GM23338 (cell line): ENCODE data around the gene APCS. TPM values are rescaled to one million over a fixed set of nuclear protein-coding genes. Genes with fewer than 3 reads are reported as not detected.

Experiments
- ATAC-seq: fragments of 200-7000 bp; cut with Tn5 transposase; 3 replicates; pipeline ENCODE4 v1.9.1; 2020
- DNase-seq: peaks from one replicate; pipeline ENCODE4 v3.0.0-alpha.2; 2015; ENCODE audit warnings: low spot score
- H2AFZ ChIP-seq: fragments of 200-600 bp; sonication (generic); 2 replicates; pipeline ENCODE4 v1.8.0; 2016; ENCODE audit warnings: antibody characterized with exemption, mild to moderate bottlenecking, moderate library complexity
- H3F3A ChIP-seq: fragments of 200-600 bp; sonication (generic); replicated peaks from 2 replicates; pipeline ENCODE4 v1.8.0; 2017; ENCODE audit warnings: antibody characterized with exemption, mixed run types, low read depth
- H3K27ac ChIP-seq: fragments of 200-600 bp; sonication (generic); 2 replicates; pipeline ENCODE4 v1.6.1; 2016; ENCODE audit warnings: low read depth
- H3K27me3 ChIP-seq: fragments of 200-600 bp; sonication (generic); 2 replicates; pipeline ENCODE4 v1.8.0; 2016; ENCODE audit warnings: mild to moderate bottlenecking, mixed run types, moderate library complexity; ENCODE audit not compliant: insufficient read depth
- H3K36me3 ChIP-seq: fragments of 200-600 bp; sonication (generic); 2 replicates; pipeline ENCODE4 v1.8.0; 2016; ENCODE audit warnings: mild to moderate bottlenecking; ENCODE audit not compliant: insufficient read depth
- H3K4me1 ChIP-seq: fragments of 200-600 bp; sonication (generic); 2 replicates; pipeline ENCODE4 v1.8.0; 2016; ENCODE audit warnings: mild to moderate bottlenecking, moderate library complexity; ENCODE audit not compliant: insufficient read depth
- H3K4me2 ChIP-seq: fragments of 200-600 bp; sonication (generic); 2 replicates; pipeline ENCODE4 v1.7.1; 2017; ENCODE audit warnings: mixed run types
- H3K4me3 ChIP-seq: fragments of 200-600 bp; sonication (generic); 2 replicates; pipeline ENCODE4 v1.6.1; 2016; ENCODE audit warnings: mixed run types
- H3K79me2 ChIP-seq: fragments of 200-600 bp; sonication (generic); replicated peaks from 2 replicates; pipeline ENCODE4 v1.8.0; 2017; ENCODE audit warnings: mild to moderate bottlenecking; ENCODE audit not compliant: insufficient read depth
- H3K9me2 ChIP-seq: fragments of 200-600 bp; sonication (generic); 2 replicates; pipeline ENCODE4 v1.8.0; 2017; ENCODE audit not compliant: insufficient read depth
- H4K20me1 ChIP-seq: fragments of 200-600 bp; sonication (generic); replicated peaks from 2 replicates; pipeline ENCODE4 v1.8.0; 2017; ENCODE audit warnings: mild to moderate bottlenecking; ENCODE audit not compliant: insufficient read depth
- H3K27ac Mint-ChIP-seq: 2 replicates; pipeline ENCODE4 v1.8.0; 2020; ENCODE audit warnings: inconsistent platforms, mild to moderate bottlenecking, moderate library complexity, mixed read lengths
- H3K27me3 Mint-ChIP-seq: 3 replicates; pipeline ENCODE4 v1.8.0; 2022; ENCODE audit warnings: low read depth, mild to moderate bottlenecking, moderate library complexity, mixed read lengths, inconsistent platforms; ENCODE audit not compliant: insufficient read depth, poor library complexity
- H3K36me3 Mint-ChIP-seq: 3 replicates; pipeline ENCODE4 v1.8.0; 2021; ENCODE audit warnings: low read depth, mild to moderate bottlenecking, inconsistent platforms, moderate library complexity, mixed read lengths
- H3K4me1 Mint-ChIP-seq: 3 replicates; pipeline ENCODE4 v1.8.0; 2020; ENCODE audit warnings: mild to moderate bottlenecking, inconsistent platforms, mixed read lengths
- H3K4me3 Mint-ChIP-seq: 3 replicates; pipeline ENCODE4 v1.8.0; 2021; ENCODE audit warnings: moderate library complexity, mild to moderate bottlenecking, inconsistent platforms, mixed read lengths
- H3K9me3 Mint-ChIP-seq: 3 replicates; pipeline ENCODE4 v1.8.0; 2020; ENCODE audit warnings: moderate library complexity, mild to moderate bottlenecking, inconsistent platforms, mixed read lengths
- EZH2 ChIP-seq: fragments of 200-600 bp; sonication (generic); IDR thresholded peaks from one replicate; pipeline ENCODE4 v1.8.0; 2017; ENCODE audit warnings: antibody characterized with exemption, mild to moderate bottlenecking, low read depth; ENCODE audit not compliant: unreplicated experiment
- EZH2phosphoT487 ChIP-seq: fragments of 200-600 bp; sonication (generic); IDR thresholded peaks from one replicate; pipeline ENCODE4 v1.8.1; 2018; ENCODE audit warnings: antibody characterized with exemption; ENCODE audit not compliant: unreplicated experiment
- JUNB ChIP-seq: IDR thresholded peaks from one replicate; pipeline ENCODE4 v1.6.1; 2016; ENCODE audit warnings: antibody characterized with exemption; ENCODE audit not compliant: unreplicated experiment
- NANOG ChIP-seq: IDR thresholded peaks from 2 replicates; pipeline ENCODE4 v1.6.1; 2016; ENCODE audit warnings: antibody characterized with exemption, borderline replicate concordance
- POLR2AphosphoS5 ChIP-seq: IDR thresholded peaks from 2 replicates; pipeline ENCODE4 v1.6.1; 2016; ENCODE audit warnings: antibody characterized with exemption, low read depth
- STAT1 ChIP-seq: IDR thresholded peaks from one replicate; pipeline ENCODE4 v1.6.1; 2016; ENCODE audit warnings: antibody characterized with exemption; ENCODE audit not compliant: unreplicated experiment
- ZNF331 ChIP-seq: fragments of 250-450 bp; sonication (Bioruptor Pico); IDR thresholded peaks from 2 replicates; pipeline ENCODE4 v1.5.0; 2020; ENCODE audit warnings: low read depth, mild to moderate bottlenecking, moderate library complexity
- polyA plus RNA-seq: library from polyadenylated mRNA; unstranded; fragments of >200 nt; fragmentation: Nextera tagmentation; extraction: Ambion mirVana; gene quantifications from 2 replicates; pipeline ENCODE4 v1.2.1, GENCODE V29; 2016
- total RNA-seq: library from RNA; depleted of rRNA; stranded (reverse); fragments of >200 nt; shearing (Covaris generic); gene quantifications from 2 replicates; pipeline ENCODE4 v1.2.3, GENCODE V29; 2014
- TF ChIP-seq, protein P1 (sequence below): IDR thresholded peaks from 2 replicates; pipeline ENCODE4 v1.6.1; 2016; ENCODE audit warnings: antibody characterized with exemption
- TF ChIP-seq, protein P2 (sequence below), 2 experiments: fragments of 200-600 bp in 1 of 2; sonication (generic) in 1 of 2; conservative IDR thresholded peaks; 2 replicates each; pipeline versions ENCODE4 v1.5.1 to v1.6.1; 2016 to 2017; ENCODE audit warnings: antibody characterized with exemption in 2 of 2, low read depth in 2 of 2, mild to moderate bottlenecking in 2 of 2, moderate library complexity in 1 of 2
- TF ChIP-seq, protein P3 (sequence below): IDR thresholded peaks from one replicate; pipeline ENCODE4 v1.6.1; 2018; ENCODE audit warnings: antibody characterized with exemption; ENCODE audit not compliant: unreplicated experiment

The APCS gene
- total and polyA plus RNA-seq, 2 experiments from 2014 or later, result not detected

DNA sequence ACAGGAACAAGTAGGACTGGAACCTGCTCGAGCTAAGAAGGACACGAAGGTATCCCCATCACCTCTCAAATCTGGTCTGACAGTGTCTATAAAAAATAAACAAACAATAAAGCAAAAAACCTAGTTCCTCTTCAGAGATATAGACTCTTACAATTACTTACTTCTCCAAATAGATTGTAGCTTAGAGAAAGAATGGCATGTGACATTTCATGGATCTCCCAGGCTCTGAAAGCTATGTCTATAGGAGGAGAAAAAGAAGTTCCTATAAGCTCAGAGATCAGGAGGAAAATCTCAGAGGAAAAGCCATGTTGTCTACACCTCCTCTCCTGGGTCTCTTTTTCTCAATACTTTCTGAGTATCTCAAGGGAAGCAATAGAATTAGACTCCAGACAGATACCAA, 39.5 kb upstream of the APCS start (continued):
- TF ChIP-seq, protein P1, sequence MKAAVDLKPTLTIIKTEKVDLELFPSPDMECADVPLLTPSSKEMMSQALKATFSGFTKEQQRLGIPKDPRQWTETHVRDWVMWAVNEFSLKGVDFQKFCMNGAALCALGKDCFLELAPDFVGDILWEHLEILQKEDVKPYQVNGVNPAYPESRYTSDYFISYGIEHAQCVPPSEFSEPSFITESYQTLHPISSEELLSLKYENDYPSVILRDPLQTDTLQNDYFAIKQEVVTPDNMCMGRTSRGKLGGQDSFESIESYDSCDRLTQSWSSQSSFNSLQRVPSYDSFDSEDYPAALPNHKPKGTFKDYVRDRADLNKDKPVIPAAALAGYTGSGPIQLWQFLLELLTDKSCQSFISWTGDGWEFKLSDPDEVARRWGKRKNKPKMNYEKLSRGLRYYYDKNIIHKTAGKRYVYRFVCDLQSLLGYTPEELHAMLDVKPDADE, result no peak
- TF ChIP-seq JUNB, result no peak
- no peak for TF ChIP-seq ZNF331 (CRISPR knock-in tag)
- no peak for TF ChIP-seq EZH2
- TF ChIP-seq STAT1, result no peak
- TF ChIP-seq, protein P2, sequence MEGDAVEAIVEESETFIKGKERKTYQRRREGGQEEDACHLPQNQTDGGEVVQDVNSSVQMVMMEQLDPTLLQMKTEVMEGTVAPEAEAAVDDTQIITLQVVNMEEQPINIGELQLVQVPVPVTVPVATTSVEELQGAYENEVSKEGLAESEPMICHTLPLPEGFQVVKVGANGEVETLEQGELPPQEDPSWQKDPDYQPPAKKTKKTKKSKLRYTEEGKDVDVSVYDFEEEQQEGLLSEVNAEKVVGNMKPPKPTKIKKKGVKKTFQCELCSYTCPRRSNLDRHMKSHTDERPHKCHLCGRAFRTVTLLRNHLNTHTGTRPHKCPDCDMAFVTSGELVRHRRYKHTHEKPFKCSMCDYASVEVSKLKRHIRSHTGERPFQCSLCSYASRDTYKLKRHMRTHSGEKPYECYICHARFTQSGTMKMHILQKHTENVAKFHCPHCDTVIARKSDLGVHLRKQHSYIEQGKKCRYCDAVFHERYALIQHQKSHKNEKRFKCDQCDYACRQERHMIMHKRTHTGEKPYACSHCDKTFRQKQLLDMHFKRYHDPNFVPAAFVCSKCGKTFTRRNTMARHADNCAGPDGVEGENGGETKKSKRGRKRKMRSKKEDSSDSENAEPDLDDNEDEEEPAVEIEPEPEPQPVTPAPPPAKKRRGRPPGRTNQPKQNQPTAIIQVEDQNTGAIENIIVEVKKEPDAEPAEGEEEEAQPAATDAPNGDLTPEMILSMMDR (conservative IDR thresholded peaks at IDR 0.05; ENCODE audit: low read depth in 2 of 2), result no peak
- TF ChIP-seq NANOG, result no peak

DNA sequence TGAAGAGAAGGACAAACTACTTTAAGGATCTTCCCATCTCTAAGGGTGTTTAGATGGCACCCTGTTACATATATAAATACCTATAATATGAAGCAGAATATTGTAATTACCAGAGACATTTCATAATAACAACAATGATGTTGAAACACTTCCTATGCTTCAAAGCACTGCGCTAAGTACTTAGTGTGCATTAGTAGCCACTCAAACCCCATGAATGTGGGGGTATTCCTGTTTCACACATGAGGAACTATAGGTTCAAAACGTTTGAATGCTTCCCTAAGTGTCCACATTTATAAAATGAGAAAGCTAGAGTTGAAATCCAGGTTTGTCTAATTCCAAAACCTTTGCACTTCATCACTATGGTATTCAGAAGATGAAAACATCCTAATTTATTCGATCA, 33.4 kb upstream of the APCS start:
- H3K27ac Mint-ChIP-seq, result no peak overlapping the region
- H3K4me1 ChIP-seq, result no peaks in the 10 kb centered on the region
- DNase-seq (no peak), ATAC-seq (no peak)
- no peaks in the 10 kb centered on the region for H3K9me2 ChIP-seq
- no peak overlapping the region for H3K27ac ChIP-seq
- no peaks in the 10 kb centered on the region; the same call in 2 of the 3 replicates for H3K4me1 Mint-ChIP-seq
- H3K4me3 ChIP-seq, result no peak overlapping the region
- H2AFZ ChIP-seq, result no peak overlapping the region
- no peaks in the 10 kb centered on the region for H3K36me3 Mint-ChIP-seq
- no peaks in the 10 kb centered on the region for H3K27me3 Mint-ChIP-seq
- H3K79me2 ChIP-seq, result no peaks in the 10 kb centered on the region
- no peak overlapping the region for H3K4me3 Mint-ChIP-seq
- H3F3A ChIP-seq, result no peaks in the 10 kb centered on the region
- H3K36me3 ChIP-seq, result no peaks in the 10 kb centered on the region
- no peak overlapping the region for H3K4me2 ChIP-seq
- no peaks in the 10 kb centered on the region for H4K20me1 ChIP-seq
- H3K27me3 ChIP-seq, result no peaks in the 10 kb centered on the region
- no peaks in the 10 kb centered on the region; the same call in 2 of the 3 replicates for H3K9me3 Mint-ChIP-seq
- TF ChIP-seq, protein P3, sequence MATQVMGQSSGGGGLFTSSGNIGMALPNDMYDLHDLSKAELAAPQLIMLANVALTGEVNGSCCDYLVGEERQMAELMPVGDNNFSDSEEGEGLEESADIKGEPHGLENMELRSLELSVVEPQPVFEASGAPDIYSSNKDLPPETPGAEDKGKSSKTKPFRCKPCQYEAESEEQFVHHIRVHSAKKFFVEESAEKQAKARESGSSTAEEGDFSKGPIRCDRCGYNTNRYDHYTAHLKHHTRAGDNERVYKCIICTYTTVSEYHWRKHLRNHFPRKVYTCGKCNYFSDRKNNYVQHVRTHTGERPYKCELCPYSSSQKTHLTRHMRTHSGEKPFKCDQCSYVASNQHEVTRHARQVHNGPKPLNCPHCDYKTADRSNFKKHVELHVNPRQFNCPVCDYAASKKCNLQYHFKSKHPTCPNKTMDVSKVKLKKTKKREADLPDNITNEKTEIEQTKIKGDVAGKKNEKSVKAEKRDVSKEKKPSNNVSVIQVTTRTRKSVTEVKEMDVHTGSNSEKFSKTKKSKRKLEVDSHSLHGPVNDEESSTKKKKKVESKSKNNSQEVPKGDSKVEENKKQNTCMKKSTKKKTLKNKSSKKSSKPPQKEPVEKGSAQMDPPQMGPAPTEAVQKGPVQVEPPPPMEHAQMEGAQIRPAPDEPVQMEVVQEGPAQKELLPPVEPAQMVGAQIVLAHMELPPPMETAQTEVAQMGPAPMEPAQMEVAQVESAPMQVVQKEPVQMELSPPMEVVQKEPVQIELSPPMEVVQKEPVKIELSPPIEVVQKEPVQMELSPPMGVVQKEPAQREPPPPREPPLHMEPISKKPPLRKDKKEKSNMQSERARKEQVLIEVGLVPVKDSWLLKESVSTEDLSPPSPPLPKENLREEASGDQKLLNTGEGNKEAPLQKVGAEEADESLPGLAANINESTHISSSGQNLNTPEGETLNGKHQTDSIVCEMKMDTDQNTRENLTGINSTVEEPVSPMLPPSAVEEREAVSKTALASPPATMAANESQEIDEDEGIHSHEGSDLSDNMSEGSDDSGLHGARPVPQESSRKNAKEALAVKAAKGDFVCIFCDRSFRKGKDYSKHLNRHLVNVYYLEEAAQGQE, result no peak
- TF ChIP-seq, protein P1, result no peak
- TF ChIP-seq NANOG (no peak), ZNF331 (CRISPR knock-in tag) (no peak), STAT1 (no peak), EZH2phosphoT487 (no peak), JUNB (no peak), POLR2AphosphoS5 (no peak)
- TF ChIP-seq, protein P2 (conservative IDR thresholded peaks at IDR 0.05; ENCODE audit: low read depth in 2 of 2), result no peak
